GM12878 (cell line): ENCODE data around the gene REEP2. TPM values are rescaled to one million over a fixed set of nuclear protein-coding genes. Genes with fewer than 3 reads are reported as not detected.

Experiments used
- CBX3 ChIP-seq: fragments of 200-600 bp; sonication (generic); IDR thresholded peaks from 2 replicates; pipeline ENCODE4 v1.6.1; 2016; ENCODE audit warnings: low read depth, borderline replicate concordance
- ETV6 ChIP-seq, 2 experiments: fragments of 450-650 bp in 1 of 2; IDR thresholded peaks in 1 of 2; conservative IDR thresholded peaks in 1 of 2; 2 replicates each; pipeline ENCODE4 v1.6.1; 2014; ENCODE audit warnings: antibody characterized with exemption in 1 of 2, borderline replicate concordance in 1 of 2, low read depth in 1 of 2, mild to moderate bottlenecking in 1 of 2, moderate library complexity in 1 of 2
- HDGF ChIP-seq: fragments of 450-650 bp; IDR thresholded peaks from 2 replicates; pipeline ENCODE4 v1.6.1; 2016; ENCODE audit warnings: antibody characterized with exemption
- MYC ChIP-seq: IDR thresholded peaks from 2 replicates; pipeline ENCODE4 v1.6.1; 2011; ENCODE audit warnings: mild to moderate bottlenecking, low read length, moderate library complexity, inconsistent platforms; ENCODE audit not compliant: insufficient read depth, insufficient replicate concordance, insufficient read length, severe bottlenecking
- NR2C2 ChIP-seq: IDR thresholded peaks from 2 replicates; pipeline ENCODE4 v1.6.1; 2011; ENCODE audit warnings: borderline replicate concordance, low read depth; ENCODE audit not compliant: control insufficient read depth, insufficient read length
- POLR2A ChIP-seq: IDR thresholded peaks from 2 replicates; pipeline ENCODE4 v1.6.1; 2011; ENCODE audit warnings: low read depth, mild to moderate bottlenecking, low read length
- RUNX3 ChIP-seq: IDR thresholded peaks from 2 replicates; pipeline ENCODE4 v1.6.1; 2012; ENCODE audit warnings: low read length, inconsistent platforms
- STAT1 ChIP-seq: fragments of 450-650 bp; conservative IDR thresholded peaks from 2 replicates; pipeline ENCODE4 v1.6.1; 2014; ENCODE audit warnings: antibody characterized with exemption, mild to moderate bottlenecking
- WRNIP1 ChIP-seq: IDR thresholded peaks from 2 replicates; pipeline ENCODE4 v1.6.1; 2011; ENCODE audit warnings: low read depth, low read length, improper control_type of control experiment, borderline replicate concordance
- polyA plus RNA-seq, 11 experiments: library from polyadenylated mRNA; depleted of rRNA in 4 of 11; unstranded in 6 of 11; stranded (reverse) in 5 of 11; fragments of >200 nt; fragmentation: Nextera tagmentation in 4 of 11; fragmentation: Illumina TruSeq in 1 of 11; extraction: Ambion mirVana in 4 of 11; extraction: Trizol in 1 of 11; gene quantifications; 1 replicate in 1 of 11; 2 replicates in 10 of 11; pipeline versions ENCODE4 v1.2.1 to v1.2.3, GENCODE V29; 2011 to 2016; ENCODE audit warnings: inconsistent platforms in 2 of 11, missing spikeins in 2 of 11, low read depth in 1 of 11
- total RNA-seq, 4 experiments: library from RNA; depleted of rRNA in 3 of 4; stranded (reverse); fragments of >200 nt in 3 of 4; fragmentation: Illumina TruSeq in 1 of 4; extraction: Trizol in 1 of 4; gene quantifications; 2 replicates each; pipeline versions ENCODE4 v1.2.1 to v1.2.3, GENCODE V29; 2013 to 2021
- TF ChIP-seq, protein P1 (sequence below): fragments of 450-650 bp; IDR thresholded peaks from 2 replicates; pipeline ENCODE4 v1.6.1; 2017; ENCODE audit warnings: mild to moderate bottlenecking

Gene REEP2
- total and polyA plus RNA-seq, 10 of the 15 experiments (the other 5 are each of a cell fraction or from before 2014, with no cell fraction given) = 0.10 to 3.1 (median 2.0) TPM

DNA sequence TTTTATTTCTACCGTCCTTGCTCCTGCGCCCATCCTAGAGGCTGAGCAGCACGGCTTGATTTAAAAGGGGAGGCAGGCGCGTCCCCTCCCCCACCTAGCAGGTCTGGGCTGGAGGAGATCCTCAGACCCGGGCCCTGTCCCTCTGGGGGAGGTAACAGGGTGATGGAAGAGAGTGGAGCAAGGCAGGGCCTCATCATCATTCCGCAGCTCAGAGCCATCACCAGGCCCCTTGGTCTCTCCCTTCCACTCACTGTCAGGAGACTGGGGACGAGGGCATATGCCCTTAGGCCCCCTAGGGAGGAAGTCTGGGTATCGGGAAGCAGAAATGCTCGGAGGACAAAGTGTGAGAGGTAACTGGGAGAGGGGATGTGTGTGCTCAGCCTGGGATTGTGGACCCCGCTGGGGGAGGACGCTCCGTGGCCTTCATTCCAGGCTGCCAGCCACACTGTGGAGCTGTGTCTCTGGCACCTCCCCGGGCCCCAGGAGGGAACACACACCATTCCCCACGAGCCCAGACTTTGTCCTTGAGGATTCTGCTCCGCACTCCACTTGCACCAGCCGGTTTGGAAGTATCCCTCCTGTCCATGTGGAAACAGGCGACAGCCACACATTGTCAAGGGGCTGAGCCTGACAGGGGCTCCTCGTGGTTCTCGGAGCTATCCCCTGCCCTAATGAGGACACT, 761 bp downstream of the REEP2 start (continued):
- TF ChIP-seq, protein P1, sequence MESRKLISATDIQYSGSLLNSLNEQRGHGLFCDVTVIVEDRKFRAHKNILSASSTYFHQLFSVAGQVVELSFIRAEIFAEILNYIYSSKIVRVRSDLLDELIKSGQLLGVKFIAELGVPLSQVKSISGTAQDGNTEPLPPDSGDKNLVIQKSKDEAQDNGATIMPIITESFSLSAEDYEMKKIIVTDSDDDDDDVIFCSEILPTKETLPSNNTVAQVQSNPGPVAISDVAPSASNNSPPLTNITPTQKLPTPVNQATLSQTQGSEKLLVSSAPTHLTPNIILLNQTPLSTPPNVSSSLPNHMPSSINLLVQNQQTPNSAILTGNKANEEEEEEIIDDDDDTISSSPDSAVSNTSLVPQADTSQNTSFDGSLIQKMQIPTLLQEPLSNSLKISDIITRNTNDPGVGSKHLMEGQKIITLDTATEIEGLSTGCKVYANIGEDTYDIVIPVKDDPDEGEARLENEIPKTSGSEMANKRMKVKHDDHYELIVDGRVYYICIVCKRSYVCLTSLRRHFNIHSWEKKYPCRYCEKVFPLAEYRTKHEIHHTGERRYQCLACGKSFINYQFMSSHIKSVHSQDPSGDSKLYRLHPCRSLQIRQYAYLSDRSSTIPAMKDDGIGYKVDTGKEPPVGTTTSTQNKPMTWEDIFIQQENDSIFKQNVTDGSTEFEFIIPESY = no peak
- TF ChIP-seq HDGF (no peak), NR2C2 (no peak), POLR2A (no peak), MYC (no peak), CBX3 (no peak), RUNX3 (no peak), ETV6 (conservative IDR thresholded peaks at IDR 0.05 in 1 of 2, IDR thresholded peaks at IDR 0.05 in 1 of 2; ENCODE audit: borderline replicate concordance in 1 of 2, low read depth in 1 of 2) (no peak), WRNIP1 (no peak), STAT1 (no peak)
